Endothelial cell of umbilical vein (primary cell): ENCODE data around the gene NYAP2.

Experiments
- EZH2 ChIP-seq: IDR thresholded peaks from 2 replicates; pipeline ENCODE4 v1.6.1; 2012; ENCODE audit warnings: borderline replicate concordance, low read depth, mild to moderate bottlenecking, moderate library complexity, low read length, inconsistent platforms; ENCODE audit not compliant: severe bottlenecking
- JUN ChIP-seq: IDR thresholded peaks from 2 replicates; pipeline ENCODE4 v1.6.1; 2011; ENCODE audit warnings: borderline replicate concordance, low read depth; ENCODE audit not compliant: insufficient read length, insufficient read depth
- MYC ChIP-seq: IDR thresholded peaks from one replicate; pipeline ENCODE4 v1.6.1; 2011; ENCODE audit warnings: mild to moderate bottlenecking, low read depth, low read length
- POLR2A ChIP-seq: IDR thresholded peaks from 2 replicates; pipeline ENCODE4 v1.6.1; 2012; ENCODE audit warnings: low read depth, mild to moderate bottlenecking, control low read depth, low read length
- POLR2AphosphoS5 ChIP-seq: IDR thresholded peaks from 2 replicates; pipeline ENCODE4 v1.6.1; 2012; ENCODE audit warnings: low read depth, mild to moderate bottlenecking, control low read depth, low read length, moderate library complexity; ENCODE audit not compliant: insufficient read depth
- TF ChIP-seq, protein P1 (sequence below), 2 donors: IDR thresholded peaks; 1 replicate in 1 of 2; 2 replicates in 1 of 2; pipeline ENCODE4 v1.5.1; 2011; ENCODE audit warnings: low read length in 2 of 2, mild to moderate bottlenecking in 2 of 2, moderate library complexity in 2 of 2, control low read depth in 1 of 2, inconsistent platforms in 1 of 2, low read depth in 1 of 2; ENCODE audit not compliant: insufficient read depth in 1 of 2; ENCODE audit errors: extremely low read depth in 1 of 2
- TF ChIP-seq, protein P2 (sequence below): IDR thresholded peaks from 2 replicates; pipeline ENCODE4 v1.6.1; 2011; ENCODE audit not compliant: insufficient read depth, insufficient read length

DNA sequence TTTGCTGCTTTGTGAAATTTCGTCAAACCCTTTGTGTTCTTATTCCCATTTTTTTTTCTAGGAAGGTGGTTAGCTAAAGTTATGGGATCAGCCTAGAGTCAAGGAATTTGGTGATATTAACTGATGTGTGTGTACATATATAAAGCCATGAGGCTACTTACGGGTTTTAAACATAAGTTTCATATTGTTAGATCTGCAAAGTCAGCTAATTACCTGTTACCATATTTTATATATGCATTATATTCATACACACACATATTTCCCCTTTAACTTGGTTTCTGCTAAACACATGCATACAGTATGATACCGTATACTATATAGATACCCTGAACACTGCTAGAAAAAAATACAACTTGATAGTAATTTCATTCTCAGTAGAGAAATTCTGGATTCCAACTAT is 241.0 kb downstream of the NYAP2 start:
- TF ChIP-seq EZH2 (no peak), MYC (no peak), POLR2AphosphoS5 (no peak), JUN (no peak), POLR2A (no peak)
- TF ChIP-seq, protein P1, sequence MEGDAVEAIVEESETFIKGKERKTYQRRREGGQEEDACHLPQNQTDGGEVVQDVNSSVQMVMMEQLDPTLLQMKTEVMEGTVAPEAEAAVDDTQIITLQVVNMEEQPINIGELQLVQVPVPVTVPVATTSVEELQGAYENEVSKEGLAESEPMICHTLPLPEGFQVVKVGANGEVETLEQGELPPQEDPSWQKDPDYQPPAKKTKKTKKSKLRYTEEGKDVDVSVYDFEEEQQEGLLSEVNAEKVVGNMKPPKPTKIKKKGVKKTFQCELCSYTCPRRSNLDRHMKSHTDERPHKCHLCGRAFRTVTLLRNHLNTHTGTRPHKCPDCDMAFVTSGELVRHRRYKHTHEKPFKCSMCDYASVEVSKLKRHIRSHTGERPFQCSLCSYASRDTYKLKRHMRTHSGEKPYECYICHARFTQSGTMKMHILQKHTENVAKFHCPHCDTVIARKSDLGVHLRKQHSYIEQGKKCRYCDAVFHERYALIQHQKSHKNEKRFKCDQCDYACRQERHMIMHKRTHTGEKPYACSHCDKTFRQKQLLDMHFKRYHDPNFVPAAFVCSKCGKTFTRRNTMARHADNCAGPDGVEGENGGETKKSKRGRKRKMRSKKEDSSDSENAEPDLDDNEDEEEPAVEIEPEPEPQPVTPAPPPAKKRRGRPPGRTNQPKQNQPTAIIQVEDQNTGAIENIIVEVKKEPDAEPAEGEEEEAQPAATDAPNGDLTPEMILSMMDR (IDR thresholded peaks at IDR 0.05; ENCODE audit: extremely low read depth in 1 of 2, insufficient read depth in 1 of 2, low read depth in 1 of 2, low read length in 2 of 2), result no peak
- TF ChIP-seq, protein P2, sequence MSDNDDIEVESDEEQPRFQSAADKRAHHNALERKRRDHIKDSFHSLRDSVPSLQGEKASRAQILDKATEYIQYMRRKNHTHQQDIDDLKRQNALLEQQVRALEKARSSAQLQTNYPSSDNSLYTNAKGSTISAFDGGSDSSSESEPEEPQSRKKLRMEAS, result no peak
